DMS114 treated with DMSO at 0.1 percent for 48 hours (cell line): ENCODE measurements around the gene ZMIZ1.

ENCODE experiments used
- DNase-seq: peaks from one replicate; lab custom pipeline; 2025; ENCODE audit not compliant: unreplicated experiment; lab: John Stamatoyannopoulos, UW

ZMIZ1 gene

GRCh38 chr10:79166312-79166721, 97.6 kb downstream of the ZMIZ1 start:
- DNase-seq: no peak

- no peak for DNase-seq
Observed at GRCh38 chr10:79166741-79167140, 98.0 kb downstream of the ZMIZ1 start.

GRCh38 chr10:79167537-79167936, 98.8 kb downstream of the ZMIZ1 start:
- no peak for DNase-seq

- DNase-seq: no peak
Observed at GRCh38 chr10:79168210-79168609, 99.4 kb downstream of the ZMIZ1 start.

GRCh38 chr10:79170226-79170752, 101.5 kb downstream of the ZMIZ1 start:
- DNase-seq: no peak

GRCh38 chr10:79170993-79171392, 102.2 kb downstream of the ZMIZ1 start:
- no peak for DNase-seq

- no peak for DNase-seq
Observed at GRCh38 chr10:79171504-79171903, 102.7 kb downstream of the ZMIZ1 start.

GRCh38 chr10:79172881-79173280, 104.1 kb downstream of the ZMIZ1 start:
- DNase-seq: no peak

- no peak for DNase-seq
Observed at GRCh38 chr10:79173582-79174262, 105.0 kb downstream of the ZMIZ1 start.

- DNase-seq: no peak
Observed at GRCh38 chr10:79176052-79176501, 107.3 kb downstream of the ZMIZ1 start.

- no peak for DNase-seq
Observed at GRCh38 chr10:79176949-79177602, 108.3 kb downstream of the ZMIZ1 start.

GRCh38 chr10:79178070-79178576, 109.4 kb downstream of the ZMIZ1 start:
- no peak for DNase-seq

GRCh38 chr10:79178614-79179163, 109.9 kb downstream of the ZMIZ1 start:
- DNase-seq: no peak

- DNase-seq: no peak
Observed at GRCh38 chr10:79179164-79179956, 110.6 kb downstream of the ZMIZ1 start.

- no peak for DNase-seq
Observed at GRCh38 chr10:79179957-79180309, 111.2 kb downstream of the ZMIZ1 start.

GRCh38 chr10:79180414-79181221, 111.9 kb downstream of the ZMIZ1 start:
- DNase-seq: no peak

- no peak for DNase-seq
Observed at GRCh38 chr10:79181227-79181626, 112.5 kb downstream of the ZMIZ1 start.

- no peak for DNase-seq
Observed at GRCh38 chr10:79181698-79182521, 113.1 kb downstream of the ZMIZ1 start.

GRCh38 chr10:79182781-79183467, 114.2 kb downstream of the ZMIZ1 start:
- no peak for DNase-seq
